Muscle of leg (tissue), 11 donors: ENCODE measurements around the gene SH3BP1. TPM values are rescaled to one million over a fixed set of nuclear protein-coding genes. Genes with fewer than 3 reads are reported as not detected.

Source experiments
- DNase-seq: peaks from one replicate; pipeline ENCODE4 v3.0.0; 2013
- H3K27ac ChIP-seq: one replicate; pipeline ENCODE4 v1.5.1; 2013; ENCODE audit warnings: mild to moderate bottlenecking, low read length, control low read depth
- H3K27me3 ChIP-seq: one replicate; pipeline ENCODE4 v1.6.1; 2013; ENCODE audit warnings: low read length; ENCODE audit not compliant: control insufficient read depth, insufficient read depth
- H3K36me3 ChIP-seq: one replicate; pipeline ENCODE4 v1.6.1; 2013; ENCODE audit warnings: low read length; ENCODE audit not compliant: control insufficient read depth, insufficient read depth
- H3K4me1 ChIP-seq: one replicate; pipeline ENCODE4 v1.6.1; 2013; ENCODE audit warnings: low read length; ENCODE audit not compliant: control insufficient read depth, insufficient read depth
- H3K4me3 ChIP-seq: one replicate; pipeline ENCODE4 v1.5.1; 2013; ENCODE audit warnings: low read length, control low read depth
- H3K9me3 ChIP-seq: replicated peaks from 2 replicates; pipeline ENCODE4 v1.6.1; 2013; ENCODE audit warnings: low read depth, low read length; ENCODE audit not compliant: control insufficient read depth
- WGBS: methylation state at CpG from one replicate; pipeline ENCODE4 v1.1.5; 2013; ENCODE audit warnings: missing lambda C conversion rate; ENCODE audit not compliant: insufficient coverage; 5-methylcytosine and 5-hydroxymethylcytosine counted together
- polyA plus RNA-seq, 8 donors: library from polyadenylated mRNA; unstranded; fragments of 120-200 nt; gene quantifications; one replicate each; pipeline versions ENCODE4 v1.2.1 to v1.2.3, GENCODE V29; 2013; ENCODE audit warnings: inconsistent platforms in 1 of 8, low replicate concordance in 1 of 8; ENCODE audit not compliant: insufficient read length in 8 of 8, insufficient read depth in 1 of 8
- total RNA-seq: library from RNA; stranded (reverse); fragments of 120-200 nt; gene quantifications from one replicate; pipeline ENCODE4 v1.2.4, GENCODE V29; 2013

Gene SH3BP1
- total and polyA plus RNA-seq, 9 donors, result 5.2 to 13.7 (median 8.8) TPM

- no peak overlapping the region for H3K4me3 ChIP-seq
- H3K4me1 ChIP-seq, result peaks cover 68% of the 10 kb centered on the region
- DNase-seq, result no peak
- WGBS, result 16% methylated on average over 6 of the region's 11 CpGs
- H3K27ac ChIP-seq, result peak overlapping the region; percentile 87
- no peaks in the 10 kb centered on the region for H3K27me3 ChIP-seq
- peaks cover 41% of the 10 kb centered on the region for H3K36me3 ChIP-seq
- H3K9me3 ChIP-seq, result no peaks in the 10 kb centered on the region
These were observed 6.3 kb upstream of the SH3BP1 start for GRCh38 chr22:37633089-37633624.

- H3K27ac ChIP-seq, result peak overlapping the region; percentile 87
- no peaks in the 10 kb centered on the region for H3K27me3 ChIP-seq
- H3K4me1 ChIP-seq, result peaks cover 73% of the 10 kb centered on the region
- 1% methylated on average over 14 of the region's 24 CpGs for WGBS
- peak; percentile 98 for DNase-seq
- H3K9me3 ChIP-seq, result no peaks in the 10 kb centered on the region
- H3K36me3 ChIP-seq, result peaks cover 35% of the 10 kb centered on the region
- peak overlapping the region; percentile 9 for H3K4me3 ChIP-seq
These were observed 5.6 kb upstream of the SH3BP1 start for GRCh38 chr22:37633625-37634416.

GRCh38 chr22:37634417-37634924 lies 5.0 kb upstream of the SH3BP1 start:
- Histone ChIP-seq H3K4me3 (peak overlapping the region; percentile 9), H3K9me3 (no peaks in the 10 kb centered on the region), H3K36me3 (peaks cover 28% of the 10 kb centered on the region), H3K4me1 (peaks cover 78% of the 10 kb centered on the region), H3K27ac (peak overlapping the region; percentile 87), H3K27me3 (no peaks in the 10 kb centered on the region)
- DNase-seq, result no peak
- 21% methylated on average over 7 of the region's 8 CpGs for WGBS

- no peaks in the 10 kb centered on the region for H3K27me3 ChIP-seq
- H3K27ac ChIP-seq, result peak overlapping the region; percentile 87
- peaks cover 84% of the 10 kb centered on the region for H3K4me1 ChIP-seq
- WGBS, result 66% methylated on average over 6 of the region's 7 CpGs
- peaks cover 22% of the 10 kb centered on the region for H3K36me3 ChIP-seq
- H3K4me3 ChIP-seq, result no peak overlapping the region
- peak; percentile 20 for DNase-seq
- H3K9me3 ChIP-seq, result no peaks in the 10 kb centered on the region
These were observed 4.3 kb upstream of the SH3BP1 start for GRCh38 chr22:37635157-37635556.

- H3K36me3 ChIP-seq, result peaks cover 14% of the 10 kb centered on the region
- H3K27ac ChIP-seq, result no peak overlapping the region
- 42% methylated on average over 2 of the region's 6 CpGs for WGBS
- DNase-seq, result peak; percentile 24
- H3K4me3 ChIP-seq, result no peak overlapping the region
- peaks cover 90% of the 10 kb centered on the region for H3K4me1 ChIP-seq
- H3K27me3 ChIP-seq, result no peaks in the 10 kb centered on the region
- no peaks in the 10 kb centered on the region for H3K9me3 ChIP-seq
These were observed 3.1 kb upstream of the SH3BP1 start for GRCh38 chr22:37636186-37636948.

GRCh38 chr22:37636949-37637273 lies 2.6 kb upstream of the SH3BP1 start:
- H3K4me3 ChIP-seq, result no peak overlapping the region
- peaks cover 85% of the 10 kb centered on the region for H3K4me1 ChIP-seq
- peaks cover 15% of the 10 kb centered on the region for H3K36me3 ChIP-seq
- DNase-seq, result no peak
- no peak overlapping the region for H3K27ac ChIP-seq
- H3K9me3 ChIP-seq, result no peaks in the 10 kb centered on the region
- WGBS, result 0% methylated on average over 1 of the region's 3 CpGs
- H3K27me3 ChIP-seq, result no peaks in the 10 kb centered on the region

GRCh38 chr22:37638391-37639069 lies 939 bp upstream of the SH3BP1 start:
- Histone ChIP-seq H3K9me3 (no peaks in the 10 kb centered on the region), H3K4me3 (peak overlapping the region; percentile 53), H3K36me3 (peaks cover 15% of the 10 kb centered on the region), H3K27ac (no peak overlapping the region), H3K27me3 (no peaks in the 10 kb centered on the region), H3K4me1 (peaks cover 75% of the 10 kb centered on the region)
- peak; percentile 35 for DNase-seq
- 42% methylated on average over 7 of the region's 11 CpGs for WGBS

- Histone ChIP-seq H3K27ac (peak overlapping the region; percentile 3), H3K9me3 (no peaks in the 10 kb centered on the region), H3K4me1 (peaks cover 63% of the 10 kb centered on the region), H3K27me3 (no peaks in the 10 kb centered on the region), H3K4me3 (peak overlapping the region; percentile 53), H3K36me3 (peaks cover 27% of the 10 kb centered on the region)
- 0% methylated on average over 1 of the region's 27 CpGs for WGBS
- peak; percentile 38 for DNase-seq
These were observed 512 bp downstream of the SH3BP1 start for GRCh38 chr22:37639771-37640590.
